Retinal pigment epithelial cell (primary cell): Measurements from ENCODE around the gene EIF4G2.

Experiments used
- DNase-seq: peaks from one replicate; pipeline ENCODE4 v3.0.0-alpha.2; 2010; ENCODE audit warnings: low read depth
- H3K4me3 ChIP-seq: 2 replicates; pipeline ENCODE4 v1.5.1; 2011; ENCODE audit warnings: mild to moderate bottlenecking, low read length, control low read depth, moderate library complexity
- TF ChIP-seq, protein P1 (sequence below): conservative IDR thresholded peaks from 2 replicates; pipeline ENCODE4 v1.5.1; 2011; ENCODE audit warnings: low read depth, low read length, control low read depth, inconsistent platforms

EIF4G2 gene

DNA sequence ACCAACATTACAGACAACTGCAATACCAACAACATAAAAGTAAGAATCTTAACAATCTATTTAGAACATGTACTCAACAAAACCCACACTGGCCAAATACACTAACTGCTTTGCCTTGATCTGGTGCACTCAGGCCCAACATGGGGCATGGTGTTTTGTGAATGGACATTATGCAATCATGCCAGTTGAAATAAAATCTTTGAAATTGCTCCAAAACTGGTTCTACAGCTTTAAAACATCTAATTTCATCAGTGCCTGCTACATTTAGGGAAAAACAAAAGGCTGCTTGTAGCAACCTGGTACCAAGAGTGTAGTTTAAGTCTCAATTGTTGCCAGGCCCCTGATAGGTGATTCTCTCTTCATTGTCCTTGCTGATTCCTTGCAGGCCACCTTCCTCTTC is 61.0 kb downstream of the EIF4G2 start:
- TF ChIP-seq, protein P1, sequence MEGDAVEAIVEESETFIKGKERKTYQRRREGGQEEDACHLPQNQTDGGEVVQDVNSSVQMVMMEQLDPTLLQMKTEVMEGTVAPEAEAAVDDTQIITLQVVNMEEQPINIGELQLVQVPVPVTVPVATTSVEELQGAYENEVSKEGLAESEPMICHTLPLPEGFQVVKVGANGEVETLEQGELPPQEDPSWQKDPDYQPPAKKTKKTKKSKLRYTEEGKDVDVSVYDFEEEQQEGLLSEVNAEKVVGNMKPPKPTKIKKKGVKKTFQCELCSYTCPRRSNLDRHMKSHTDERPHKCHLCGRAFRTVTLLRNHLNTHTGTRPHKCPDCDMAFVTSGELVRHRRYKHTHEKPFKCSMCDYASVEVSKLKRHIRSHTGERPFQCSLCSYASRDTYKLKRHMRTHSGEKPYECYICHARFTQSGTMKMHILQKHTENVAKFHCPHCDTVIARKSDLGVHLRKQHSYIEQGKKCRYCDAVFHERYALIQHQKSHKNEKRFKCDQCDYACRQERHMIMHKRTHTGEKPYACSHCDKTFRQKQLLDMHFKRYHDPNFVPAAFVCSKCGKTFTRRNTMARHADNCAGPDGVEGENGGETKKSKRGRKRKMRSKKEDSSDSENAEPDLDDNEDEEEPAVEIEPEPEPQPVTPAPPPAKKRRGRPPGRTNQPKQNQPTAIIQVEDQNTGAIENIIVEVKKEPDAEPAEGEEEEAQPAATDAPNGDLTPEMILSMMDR: no peak
- no peak for DNase-seq
- no peak overlapping the region for H3K4me3 ChIP-seq
